H1 (cell line): ENCODE results near the gene TXNL4B. TPM values are rescaled to one million over a fixed set of nuclear protein-coding genes. Genes with fewer than 3 reads are reported as not detected.

Source experiments
- CTCF ChIA-PET: fragments of 300-600 bp; sonication (Branson Sonifier 250); formaldehyde crosslinking; loops from one replicate; lab custom pipeline; 2021; ENCODE audit not compliant: partially characterized antibody; lab: Charles Lee
- POLR2A ChIA-PET: fragments of 300-600 bp; sonication (Branson Sonifier 250); formaldehyde crosslinking; loops from one replicate; lab custom pipeline; 2021; ENCODE audit warnings: inconsistent platforms; ENCODE audit not compliant: partially characterized antibody; lab: Charles Lee
- DNase-seq, 2 experiments: peaks; one replicate each; pipeline versions ENCODE4 v3.0.0 to v3.0.0-alpha.2; 2010 to 2022; ENCODE audit warnings: low spot score in 2 of 2, low read depth in 1 of 2, mixed read lengths in 1 of 2
- FAIRE-seq: peaks from 2 replicates; lab custom pipeline; 2011; peaks lifted over from hg19 to GRCh38; lab: Jason Lieb, UNC
- H2AFZ ChIP-seq: 2 replicates; pipeline ENCODE4 v1.8.1; 2012; ENCODE audit warnings: low read length, inconsistent platforms
- H2AK5ac ChIP-seq: 2 replicates; pipeline ENCODE4 v1.6.1; 2013; ENCODE audit warnings: low read depth, low read length
- H2BK120ac ChIP-seq: replicated peaks from 2 replicates; pipeline ENCODE3; 2013; ENCODE audit warnings: low read depth, low read length, inconsistent platforms
- H2BK12ac ChIP-seq: 2 replicates; pipeline ENCODE4 v1.6.1; 2013; ENCODE audit warnings: low read depth, low read length
- H2BK15ac ChIP-seq: 2 replicates; pipeline ENCODE4 v1.6.1; 2013; ENCODE audit warnings: low read length
- H2BK20ac ChIP-seq: 2 replicates; pipeline ENCODE4 v1.6.1; 2013; ENCODE audit warnings: low read length
- H2BK5ac ChIP-seq: 2 replicates; pipeline ENCODE4 v1.6.1; 2013; ENCODE audit warnings: low read depth, low read length
- H3K14ac ChIP-seq: 2 replicates; pipeline ENCODE4 v1.6.1; 2013; ENCODE audit warnings: inconsistent platforms; ENCODE audit not compliant: insufficient read length
- H3K18ac ChIP-seq: 2 replicates; pipeline ENCODE4 v1.6.1; 2013; ENCODE audit warnings: low read length; ENCODE audit errors: extremely low read depth
- H3K23ac ChIP-seq: 2 replicates; pipeline ENCODE4 v1.6.1; 2013; ENCODE audit warnings: inconsistent platforms; ENCODE audit not compliant: insufficient read length
- H3K23me2 ChIP-seq: 2 replicates; pipeline ENCODE4 v1.6.1; 2013; ENCODE audit warnings: low read depth, low read length
- H3K27ac ChIP-seq: 2 replicates; pipeline ENCODE4 v1.6.1; 2011; ENCODE audit warnings: low read depth, low read length, inconsistent platforms
- H3K27me3 ChIP-seq, 4 experiments: replicated peaks in 1 of 4; 1 replicate in 1 of 4; 2 replicates in 3 of 4; pipeline versions ENCODE4 v1.6.1 to v1.8.1; 2011 to 2013; ENCODE audit warnings: low read length in 3 of 4, mild to moderate bottlenecking in 3 of 4, inconsistent platforms in 2 of 4, mixed read lengths in 2 of 4, moderate library complexity in 1 of 4; ENCODE audit not compliant: control insufficient read depth in 3 of 4, insufficient read depth in 3 of 4; ENCODE audit errors: extremely low read depth in 1 of 4
- H3K36me3 ChIP-seq, 4 experiments: 2 replicates each; pipeline versions ENCODE4 v1.6.1 to v1.8.1; 2011 to 2013; ENCODE audit warnings: mild to moderate bottlenecking in 4 of 4, low read length in 3 of 4, moderate library complexity in 2 of 4, control low read depth in 1 of 4, inconsistent platforms in 1 of 4; ENCODE audit not compliant: insufficient read depth in 4 of 4, control insufficient read depth in 2 of 4
- H3K4ac ChIP-seq: replicated peaks from 2 replicates; pipeline ENCODE3; 2013; ENCODE audit warnings: low read length, low read depth, mixed read lengths, inconsistent platforms; ENCODE audit not compliant: insufficient read length
- H3K4me1 ChIP-seq, 4 experiments: replicated peaks in 1 of 4; 1 replicate in 1 of 4; 2 replicates in 3 of 4; pipeline versions ENCODE4 v1.6.1 to v1.8.1; 2011 to 2013; ENCODE audit warnings: low read length in 3 of 4, inconsistent platforms in 2 of 4, mixed read lengths in 1 of 4; ENCODE audit not compliant: insufficient read depth in 4 of 4, control insufficient read depth in 3 of 4
- H3K4me2 ChIP-seq, 2 experiments: 2 replicates each; pipeline versions ENCODE4 v1.6.1 to v1.8.1; 2011 to 2013; ENCODE audit warnings: low read depth in 2 of 2, low read length in 2 of 2, control low read depth in 1 of 2, inconsistent platforms in 1 of 2, mild to moderate bottlenecking in 1 of 2; ENCODE audit not compliant: insufficient read depth in 1 of 2
- H3K4me3 ChIP-seq, 4 experiments: fragments of 200-600, 300-600 bp in 1 of 4; sonication (generic), shearing (Covaris generic), sonication (Bioruptor Twin) in 1 of 4; 2 replicates each; pipeline versions ENCODE4 v1.5.1 to v1.8.1; 2011 to 2016; ENCODE audit warnings: low read length in 4 of 4, low read depth in 3 of 4, control low read depth in 2 of 4, inconsistent platforms in 2 of 4, mild to moderate bottlenecking in 2 of 4, mixed read lengths in 1 of 4, moderate library complexity in 1 of 4; ENCODE audit not compliant: insufficient read depth in 2 of 4; ENCODE audit errors: extremely low read depth in 1 of 4
- H3K56ac ChIP-seq: replicated peaks from 2 replicates; pipeline ENCODE3; 2013; ENCODE audit warnings: low read depth, mild to moderate bottlenecking, mixed read lengths, low read length, inconsistent platforms; ENCODE audit not compliant: insufficient read length
- H3K79me1 ChIP-seq: 2 replicates; pipeline ENCODE4 v1.6.1; 2013; ENCODE audit warnings: low read depth, low read length, control low read depth
- H3K79me2 ChIP-seq, 2 experiments: 2 replicates each; pipeline versions ENCODE4 v1.6.1 to v1.8.1; 2012 to 2013; ENCODE audit warnings: low read length in 2 of 2, mild to moderate bottlenecking in 2 of 2, inconsistent platforms in 1 of 2; ENCODE audit not compliant: insufficient read depth in 2 of 2, control insufficient read depth in 1 of 2
- H3K9ac ChIP-seq, 4 experiments: replicated peaks in 1 of 4; 1 replicate in 1 of 4; 2 replicates in 3 of 4; pipeline versions ENCODE4 v1.6.1 to v1.8.1; 2011 to 2013; ENCODE audit warnings: low read depth in 3 of 4, low read length in 3 of 4, control low read depth in 2 of 4, mild to moderate bottlenecking in 2 of 4, moderate library complexity in 2 of 4, inconsistent platforms in 1 of 4; ENCODE audit errors: extremely low read depth in 1 of 4
- H3K9me3 ChIP-seq, 2 experiments: 2 replicates each; pipeline versions ENCODE4 v1.6.1 to v1.8.1; 2012 to 2013; ENCODE audit warnings: mild to moderate bottlenecking in 2 of 2, moderate library complexity in 2 of 2, control low read depth in 1 of 2, inconsistent platforms in 1 of 2, low read depth in 1 of 2, low read length in 1 of 2, mixed read lengths in 1 of 2; ENCODE audit not compliant: insufficient read depth in 2 of 2
- H4K20me1 ChIP-seq, 2 experiments: replicated peaks in 1 of 2; 2 replicates each; pipeline versions ENCODE3 to v1.8.1; 2011 to 2013; ENCODE audit warnings: inconsistent platforms in 2 of 2, low read length in 2 of 2, mild to moderate bottlenecking in 1 of 2; ENCODE audit not compliant: insufficient read depth in 2 of 2, control insufficient read depth in 1 of 2
- H4K5ac ChIP-seq: 2 replicates; pipeline ENCODE4 v1.6.1; 2013; ENCODE audit warnings: low read length, low read depth, mixed read lengths, inconsistent platforms; ENCODE audit not compliant: insufficient read length
- H4K8ac ChIP-seq: 2 replicates; pipeline ENCODE4 v1.8.0; 2013; ENCODE audit warnings: mild to moderate bottlenecking, moderate library complexity, low read length, inconsistent platforms; ENCODE audit not compliant: insufficient read depth; ENCODE audit errors: extremely low read depth
- H4K91ac ChIP-seq: replicated peaks from 2 replicates; pipeline ENCODE3; 2013; ENCODE audit warnings: low read length, mixed read lengths, inconsistent platforms; ENCODE audit not compliant: insufficient read length
- CTCF ChIP-seq, 3 experiments: IDR thresholded peaks; 1 replicate in 2 of 3; 2 replicates in 1 of 3; pipeline versions ENCODE4 v1.5.1 to v1.6.1; 2011; ENCODE audit warnings: low read length in 3 of 3, mild to moderate bottlenecking in 3 of 3, inconsistent platforms in 2 of 3, low read depth in 1 of 3, moderate library complexity in 1 of 3; ENCODE audit not compliant: insufficient read depth in 1 of 3; ENCODE audit errors: control extremely low read depth in 1 of 3
- JUND ChIP-seq: IDR thresholded peaks from 2 replicates; pipeline ENCODE4 v1.6.1; 2011; ENCODE audit warnings: mild to moderate bottlenecking, improper control_type of control experiment, low read length
- TAF1 ChIP-seq: IDR thresholded peaks from 2 replicates; pipeline ENCODE4 v1.6.1; 2011; ENCODE audit warnings: mild to moderate bottlenecking, low read depth, low read length
- WGBS, 2 experiments: shearing (Covaris generic) in 1 of 2; methylation state at CpG; one replicate each; pipeline versions ENCODE4 v1.1.6 to v1.1.7; 2013 to 2015; ENCODE audit warnings: low lambda C conversion rate in 2 of 2, mixed read lengths in 2 of 2, inconsistent platforms in 1 of 2, low coverage in 1 of 2, missing lambda C conversion rate in 1 of 2; ENCODE audit not compliant: insufficient replicate concordance in 2 of 2, insufficient coverage in 1 of 2, insufficient read length in 1 of 2; ENCODE audit errors: extremely low coverage in 1 of 2, missing lambda C conversion rate in 1 of 2; 5-methylcytosine and 5-hydroxymethylcytosine counted together
- polyA plus RNA-seq, 7 experiments: library from polyadenylated mRNA; depleted of rRNA in 3 of 7; stranded (reverse) in 5 of 7; unstranded in 2 of 7; fragments of >200 nt in 5 of 7; fragments of 200-250 nt in 2 of 7; gene quantifications; 1 replicate in 5 of 7; 2 replicates in 1 of 7; 4 replicates in 1 of 7; pipeline versions ENCODE4 v1.2.1 to v1.2.3, GENCODE V29; 2011 to 2013; ENCODE audit warnings: missing spikeins in 2 of 7, mixed read lengths in 2 of 7
- total RNA-seq: library from RNA; stranded (reverse); fragmentation: NEBNext Ultra II Directional; extraction: Animal tissue kit (Norgen Biotek cat#: 25700); gene quantifications from 2 replicates; pipeline ENCODE4 v1.2.1, GENCODE V29; 2021

TXNL4B gene
- total and polyA plus RNA-seq, 2 of the 8 experiments (the other 6 are each of a cell fraction or from before 2014, with no cell fraction given), result 6.7 to 10.6 TPM

- no peak overlapping the region for H4K91ac ChIP-seq
- FAIRE-seq (no peak), DNase-seq (no peak)
- H3K4me1 ChIP-seq, result peaks cover 0 to 4% (median 0%) of the 10 kb centered on the region in 4 experiments; a peak in 2 of 7 replicates
- CTCF ChIA-PET, result interaction anchor here (0.8 to 4.2 kb wide), 5 partner anchors 13 to 714 kb away, joined by 3 to 43 read pairs (median 6); no protein-coding TSS in a partner anchor
- no peak overlapping the region for H3K14ac ChIP-seq
- H3K9me3 ChIP-seq, result no peaks in the 10 kb centered on the region
- no peak overlapping the region for H2BK20ac ChIP-seq
- no peaks in the 10 kb centered on the region for H4K20me1 ChIP-seq
- H3K4me2 ChIP-seq, result no peak overlapping the region
- H4K8ac ChIP-seq, result no peak overlapping the region
- no peak overlapping the region for H4K5ac ChIP-seq
- no peaks in the 10 kb centered on the region for H3K27me3 ChIP-seq
- H3K56ac ChIP-seq, result no peak overlapping the region
- H2BK5ac ChIP-seq, result no peak overlapping the region
- no peak overlapping the region for H2AK5ac ChIP-seq
- TF ChIP-seq CTCF (IDR thresholded peaks at IDR 0.05; ENCODE audit: control extremely low read depth in 1 of 3, insufficient read depth in 1 of 3, low read depth in 1 of 3, low read length in 3 of 3), result no peak
- no peak for TF ChIP-seq JUND
- TF ChIP-seq TAF1, result no peak
- 91% methylated on average over 11 of the region's 11 CpGs; no CpG with 5 or more reads in 1 of the 2 experiments for WGBS, 2 experiments
- H3K9ac ChIP-seq, result no peak overlapping the region
- no peak overlapping the region for H3K4ac ChIP-seq
- H3K79me1 ChIP-seq, result no peaks in the 10 kb centered on the region
- no peaks in the 10 kb centered on the region for H3K36me3 ChIP-seq
- no peak overlapping the region for H2AFZ ChIP-seq
- H3K4me3 ChIP-seq, result no peak overlapping the region
- H2BK12ac ChIP-seq, result no peak overlapping the region
- no peaks in the 10 kb centered on the region for H3K23me2 ChIP-seq
- no peak overlapping the region for H3K27ac ChIP-seq
- no peaks in the 10 kb centered on the region for H3K79me2 ChIP-seq
- H3K18ac ChIP-seq, result no peak overlapping the region
- H3K23ac ChIP-seq, result no peak overlapping the region
- POLR2A ChIA-PET, result interaction anchor here (1.0 kb wide), 1 partner anchor 29 kb away, joined by 3 read pairs; the partner anchor contains the start of genes DHX38 and TXNL4B
- no peak overlapping the region for H2BK15ac ChIP-seq
- no peak overlapping the region for H2BK120ac ChIP-seq
Observed at GRCh38 chr16:72122916-72123315, 29.5 kb upstream of the TXNL4B start.
